GM18867 (cell line): ENCODE data around the gene TSPAN32.

Experiments used
- ATAC-seq: cut with Tn5 transposase; IDR thresholded peaks from one replicate; pipeline ENCODE4 v1.9.1; 2021; ENCODE audit warnings: mild to moderate bottlenecking, moderate library complexity; ENCODE audit not compliant: unreplicated experiment

The TSPAN32 gene

GRCh38 chr11:2302896-2303626 lies 1.2 kb downstream of the TSPAN32 start:
- ATAC-seq: no peak

GRCh38 chr11:2303627-2304505 lies 2.1 kb downstream of the TSPAN32 start:
- ATAC-seq: no peak

DNA sequence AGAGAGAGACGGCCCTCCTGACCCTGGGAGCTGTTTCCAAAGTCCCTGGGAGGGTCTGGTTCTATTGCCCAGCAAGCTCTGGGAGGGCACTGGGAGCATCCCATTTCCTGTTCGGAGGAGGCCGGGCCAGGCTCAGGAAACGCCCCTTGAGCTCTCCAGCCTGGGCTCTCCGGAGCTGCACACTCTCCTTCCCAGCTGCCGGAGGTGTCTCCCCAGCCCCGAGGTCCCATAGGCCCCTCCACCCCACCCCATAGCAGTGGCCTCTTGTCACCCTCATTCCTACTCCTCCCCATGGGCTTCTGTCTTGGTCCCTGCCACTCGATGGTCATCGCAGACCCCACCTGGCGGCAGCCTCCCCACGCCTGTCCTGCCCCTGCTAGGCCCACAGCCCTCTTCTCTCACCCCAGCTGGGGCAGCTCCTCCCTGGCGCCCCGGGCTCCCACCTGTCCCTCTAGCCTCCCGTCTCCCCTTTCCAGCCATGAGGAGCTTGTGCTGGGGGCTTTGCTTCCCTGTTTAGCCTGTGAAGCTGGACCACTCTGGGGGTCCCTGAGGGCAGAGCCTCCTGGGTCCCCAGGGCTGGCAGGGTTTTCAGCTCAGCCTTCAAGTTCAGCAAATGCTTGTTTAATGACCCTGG lies 2.8 kb downstream of the TSPAN32 start:
- ATAC-seq: no peak

DNA sequence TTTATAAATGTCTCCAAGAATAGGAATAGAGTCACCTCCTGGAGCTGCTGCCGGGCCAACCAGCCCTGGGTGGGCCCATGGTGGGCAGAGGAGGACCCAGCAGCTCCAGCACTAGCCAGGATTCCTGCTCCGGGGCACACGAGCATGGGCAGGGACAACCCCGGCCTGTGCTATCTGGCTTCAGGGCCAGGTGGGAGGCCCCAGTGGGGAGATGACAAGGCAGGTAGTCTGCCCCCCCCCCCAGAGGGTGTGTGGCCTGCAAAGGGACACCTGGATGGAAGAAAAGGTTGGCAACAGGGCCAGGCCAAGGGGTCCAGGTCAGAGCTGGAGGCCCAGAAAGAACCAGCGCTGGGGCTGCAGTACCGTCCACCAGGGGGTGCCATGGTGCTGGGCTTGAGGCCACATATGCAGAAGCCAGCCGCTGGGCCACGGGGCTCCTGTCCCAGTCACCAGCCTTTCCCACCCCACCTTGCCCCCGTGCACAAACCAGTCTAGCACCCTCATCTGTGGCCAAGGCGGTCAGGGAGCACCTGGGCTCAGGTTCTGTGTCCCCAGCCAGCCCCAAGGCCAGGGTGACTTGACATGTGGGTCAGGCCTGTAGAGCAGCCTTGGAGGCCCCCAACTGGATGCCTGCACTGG lies 3.4 kb downstream of the TSPAN32 start:
- ATAC-seq: no peak

DNA sequence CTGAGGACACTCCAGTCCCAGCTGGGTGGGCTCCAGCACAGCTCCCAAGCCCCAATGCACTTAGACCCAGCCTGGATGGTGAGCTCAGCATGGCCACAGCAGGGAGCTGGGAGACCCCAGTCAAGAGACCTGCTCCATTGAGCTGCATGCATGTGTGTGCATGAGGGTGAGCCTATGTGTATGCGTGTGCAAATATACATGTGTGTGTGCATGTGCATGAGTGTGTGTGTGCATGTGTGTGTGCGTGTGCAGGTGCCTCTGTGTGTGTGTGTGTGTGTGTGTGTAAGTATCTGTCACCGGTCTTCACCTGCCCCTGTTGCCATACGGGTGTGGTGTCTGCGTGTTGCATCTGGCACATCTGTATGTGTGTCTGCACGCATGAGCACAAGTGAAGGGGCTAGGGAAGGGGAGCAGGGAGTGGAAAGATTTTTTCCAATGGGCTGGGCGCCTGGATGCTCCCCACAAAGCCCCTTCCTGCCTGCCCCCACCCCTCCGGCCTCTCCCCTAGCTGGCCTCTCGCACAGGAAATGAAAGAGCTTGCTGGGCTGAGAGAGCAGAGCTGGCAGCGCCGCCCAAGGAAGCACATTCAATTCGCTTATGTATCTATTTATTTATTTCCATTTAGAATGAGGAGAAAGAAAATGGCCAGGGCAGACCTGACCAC lies 4.1 kb downstream of the TSPAN32 start:
- no peak for ATAC-seq

DNA sequence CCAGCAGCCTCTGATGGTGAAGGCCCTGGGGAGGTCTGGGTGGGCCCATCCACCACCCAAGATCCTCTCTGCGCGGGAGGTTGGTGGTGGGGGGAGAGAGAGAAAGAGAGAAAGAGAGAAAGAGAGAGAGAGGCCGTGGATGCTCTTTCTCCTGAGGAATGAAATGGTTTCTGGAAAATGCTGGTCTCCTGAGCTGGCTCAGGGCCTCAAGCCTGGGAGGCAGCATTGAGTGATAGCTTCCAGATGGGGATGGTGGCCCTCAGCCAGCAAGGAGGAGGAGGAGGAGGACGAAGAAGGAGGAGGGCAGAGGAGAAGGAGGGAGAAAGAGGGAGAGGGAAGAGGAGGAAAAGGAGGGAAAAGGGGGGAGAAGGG lies 4.6 kb downstream of the TSPAN32 start:
- ATAC-seq: no peak

DNA sequence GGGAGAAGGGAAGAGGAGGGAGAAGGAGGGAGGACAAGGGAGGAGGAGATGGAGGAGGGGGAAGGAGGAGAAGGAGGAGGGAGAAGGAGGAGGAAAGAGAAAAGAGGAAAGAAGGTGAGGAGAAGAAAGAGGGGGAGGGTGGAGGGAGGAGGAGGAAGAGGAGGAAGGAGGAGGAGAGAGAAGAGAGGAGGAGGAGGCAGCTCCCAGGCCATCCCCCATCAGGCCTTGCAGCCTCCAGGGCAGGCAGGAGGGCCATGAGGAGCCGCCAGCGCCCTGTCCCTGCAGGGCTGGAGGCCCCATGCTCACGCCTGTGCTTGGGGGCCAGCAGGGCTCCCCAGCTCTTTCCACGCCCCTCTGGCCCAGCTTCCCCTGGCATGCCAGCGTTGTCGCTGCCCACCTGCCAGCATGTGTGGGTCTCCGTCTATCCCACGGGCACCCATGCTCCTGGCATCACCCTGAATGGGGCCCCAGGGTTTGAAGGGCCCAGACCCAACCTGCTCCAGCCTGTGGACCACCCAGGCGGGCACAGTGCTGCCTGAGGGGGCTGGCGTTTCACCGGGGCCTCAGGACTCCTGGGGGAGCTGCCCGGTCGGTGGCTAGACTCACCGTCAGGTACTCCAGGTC lies 5.2 kb downstream of the TSPAN32 start:
- no peak for ATAC-seq

DNA sequence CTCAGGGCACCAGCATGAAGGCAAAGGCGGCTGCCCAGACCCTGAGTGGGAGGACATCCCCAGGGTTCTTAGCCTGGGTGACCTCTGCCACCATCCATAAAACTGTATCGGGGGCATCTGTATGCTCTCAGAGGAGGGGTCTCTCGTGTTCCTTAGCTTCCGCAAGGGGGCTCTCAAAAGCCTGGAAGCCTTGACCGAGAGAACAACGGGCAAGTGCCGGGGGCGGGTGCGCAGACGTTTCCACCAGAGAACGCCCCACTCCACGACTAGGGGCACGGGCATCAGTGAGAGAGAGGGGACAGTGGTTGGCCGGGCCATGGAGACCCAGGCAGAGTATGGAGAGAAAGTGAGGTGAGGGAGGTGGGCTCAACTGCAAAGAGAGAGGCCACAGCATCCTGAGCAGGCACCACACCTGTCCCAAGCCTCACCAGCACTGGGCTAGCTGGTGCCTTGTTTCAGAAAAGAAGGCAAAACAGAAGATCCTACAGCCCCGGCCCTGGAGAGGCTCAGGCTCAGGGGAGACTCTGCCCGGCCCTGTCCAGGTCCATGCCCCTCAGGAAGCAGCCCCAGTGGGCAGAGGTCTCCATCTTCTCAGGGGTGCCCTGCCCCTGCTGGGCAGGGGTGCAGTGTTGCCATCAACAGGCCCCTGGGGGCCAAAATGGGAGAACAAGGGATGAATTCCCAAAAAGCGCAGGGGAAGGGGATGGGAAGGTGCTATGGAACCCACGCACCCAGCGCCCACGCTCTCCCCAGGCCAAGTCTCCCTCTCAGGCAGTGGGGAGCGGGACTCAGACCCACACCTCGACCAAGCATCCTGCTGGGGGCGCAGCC lies 5.9 kb downstream of the TSPAN32 start:
- no peak for ATAC-seq

DNA sequence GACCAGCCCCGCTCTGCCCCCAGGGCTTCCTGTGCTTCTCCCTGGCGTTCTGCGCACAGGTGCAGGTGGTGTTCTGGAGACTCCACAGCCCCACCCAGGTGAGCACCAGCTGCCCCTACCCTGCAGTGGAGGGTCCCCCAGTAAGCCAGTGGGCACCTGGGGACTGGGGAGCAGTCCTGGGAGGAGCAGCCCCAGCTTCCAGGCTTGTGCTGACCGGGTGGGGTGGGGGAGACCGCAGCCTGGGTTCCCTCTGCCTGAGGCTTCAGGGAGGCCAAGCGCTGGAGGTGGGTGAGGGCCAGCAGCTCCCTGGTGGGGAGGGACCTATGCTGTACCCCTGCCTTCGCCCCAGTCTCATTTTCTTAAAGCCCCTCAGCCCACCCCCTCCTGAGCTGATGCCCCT lies 6.9 kb downstream of the TSPAN32 start:
- ATAC-seq: no peak

DNA sequence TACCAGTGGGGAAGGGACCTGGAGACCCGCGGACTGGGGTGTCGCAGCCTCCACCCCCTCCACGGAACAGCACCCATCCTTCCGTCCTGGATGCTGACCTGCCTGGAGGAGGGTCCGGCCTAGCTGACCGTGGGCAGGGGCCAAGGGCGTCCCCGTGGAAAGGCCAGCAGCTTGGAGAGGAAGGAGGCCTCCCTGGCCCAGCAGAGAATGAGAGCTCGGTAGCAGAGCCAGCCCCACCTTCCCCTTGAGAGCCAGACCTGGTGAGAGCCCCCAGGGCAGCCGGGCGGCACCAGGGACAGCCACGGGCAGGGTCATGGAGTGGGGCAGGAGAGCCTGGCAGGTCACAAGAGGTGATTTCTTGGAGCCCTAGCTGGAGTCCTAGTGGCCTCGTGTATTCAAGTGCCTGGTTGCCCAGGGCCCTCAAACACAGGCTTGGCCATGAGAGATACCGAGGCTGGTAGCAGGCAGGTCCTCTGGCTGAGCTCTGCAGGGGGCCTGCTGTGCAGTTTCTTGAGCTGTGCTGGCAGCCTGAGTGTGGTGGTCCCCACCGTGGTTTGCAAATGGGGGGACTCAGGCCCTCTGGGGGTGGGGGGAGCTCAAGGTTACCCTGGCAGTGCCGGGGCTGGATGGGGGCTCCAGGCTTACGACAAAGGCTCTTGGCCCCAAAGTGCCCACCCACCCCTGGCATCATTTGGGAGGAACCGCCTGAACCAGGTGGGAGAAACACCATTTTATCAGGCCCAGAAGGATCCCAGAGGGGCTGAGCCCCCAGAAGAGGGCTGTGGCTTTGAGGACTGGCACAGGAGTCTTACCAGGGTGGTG lies 7.6 kb downstream of the TSPAN32 start:
- no peak for ATAC-seq

- no peak for ATAC-seq
These were observed 8.4 kb downstream of the TSPAN32 start for GRCh38 chr11:2310073-2310785.

- no peak for ATAC-seq
These were observed 9.1 kb downstream of the TSPAN32 start for GRCh38 chr11:2310786-2311352.

GRCh38 chr11:2311353-2312133 lies 9.7 kb downstream of the TSPAN32 start:
- ATAC-seq: no peak

GRCh38 chr11:2312232-2313042 lies 10.6 kb downstream of the TSPAN32 start:
- ATAC-seq: no peak

- ATAC-seq: no peak
These were observed 11.5 kb downstream of the TSPAN32 start for GRCh38 chr11:2313051-2313951.
